HG02588 (cell line): ENCODE measurements around the gene RASSF3.

ENCODE experiments used
- ATAC-seq: cut with Tn5 transposase; IDR thresholded peaks from one replicate; pipeline ENCODE4 v1.9.1; 2021; ENCODE audit warnings: mild to moderate bottlenecking, moderate library complexity; ENCODE audit not compliant: unreplicated experiment

Gene RASSF3

DNA sequence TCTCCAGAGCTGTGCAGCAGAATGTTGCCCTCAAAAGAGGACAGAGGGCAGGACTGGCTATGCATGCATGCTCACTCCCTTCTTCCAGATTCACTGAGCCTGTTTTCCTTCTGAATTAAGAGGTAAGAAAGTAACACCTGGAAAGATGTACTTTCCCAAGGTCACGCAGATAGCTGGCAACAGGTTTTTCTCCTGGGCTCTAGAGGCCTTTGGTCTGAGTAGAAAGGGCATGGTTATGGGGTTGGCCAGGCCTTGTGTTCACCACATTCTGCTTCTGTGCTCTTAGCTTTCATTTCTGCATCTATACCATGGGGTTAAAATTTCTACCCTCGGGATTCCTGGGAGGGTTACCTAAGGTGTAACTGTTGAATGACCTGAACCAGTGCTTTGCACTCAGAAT lies 57.5 kb downstream of the RASSF3 start:
- no peak for ATAC-seq

DNA sequence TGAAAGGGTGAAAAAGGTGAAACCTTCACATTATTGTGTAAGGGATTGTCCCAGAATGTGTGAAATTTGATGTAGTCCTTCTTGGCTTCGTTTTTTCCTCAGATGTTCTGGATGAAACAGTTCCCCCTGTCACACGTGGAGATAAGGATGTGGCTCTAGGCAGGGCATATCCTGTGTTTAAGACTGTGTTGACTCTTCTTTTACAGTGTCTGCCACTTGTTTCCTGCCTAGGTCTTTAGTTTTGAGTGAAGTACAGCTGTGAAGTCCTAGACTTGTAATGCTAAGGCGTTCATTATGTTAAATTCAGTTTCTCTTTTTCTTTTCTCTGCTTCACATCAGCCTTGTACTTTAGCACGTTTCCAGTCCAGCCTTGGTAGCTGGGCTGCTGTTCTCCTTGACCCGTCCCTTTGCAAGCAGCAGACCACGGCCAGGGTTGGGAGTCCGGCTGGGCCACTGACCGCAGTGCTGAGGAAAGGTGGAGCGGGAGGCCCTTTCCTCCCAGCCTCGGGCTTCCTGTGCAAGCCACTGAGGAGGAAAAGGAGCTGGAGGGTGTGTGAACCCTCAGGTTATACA lies 59.1 kb downstream of the RASSF3 start:
- ATAC-seq, result peak; percentile 73

DNA sequence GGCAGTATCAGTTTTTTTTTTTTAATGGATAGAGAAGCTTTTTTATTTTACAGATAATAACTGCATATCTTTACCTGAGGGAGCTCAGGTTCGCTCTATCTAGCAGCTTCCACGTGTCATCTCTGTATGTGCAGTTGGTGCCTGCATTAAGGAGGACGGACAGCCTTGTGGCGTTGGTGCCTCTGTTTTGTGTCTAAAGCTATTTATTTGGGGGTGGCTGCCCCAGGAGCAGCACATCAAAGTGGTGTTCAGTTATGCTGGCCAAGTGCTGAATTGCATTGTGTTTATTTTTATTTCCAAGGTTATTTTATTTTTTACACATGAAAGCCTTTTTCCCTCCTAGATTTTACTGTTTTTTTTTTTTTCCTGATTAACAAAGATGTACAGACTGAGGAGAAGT lies 59.7 kb downstream of the RASSF3 start:
- ATAC-seq, result no peak

DNA sequence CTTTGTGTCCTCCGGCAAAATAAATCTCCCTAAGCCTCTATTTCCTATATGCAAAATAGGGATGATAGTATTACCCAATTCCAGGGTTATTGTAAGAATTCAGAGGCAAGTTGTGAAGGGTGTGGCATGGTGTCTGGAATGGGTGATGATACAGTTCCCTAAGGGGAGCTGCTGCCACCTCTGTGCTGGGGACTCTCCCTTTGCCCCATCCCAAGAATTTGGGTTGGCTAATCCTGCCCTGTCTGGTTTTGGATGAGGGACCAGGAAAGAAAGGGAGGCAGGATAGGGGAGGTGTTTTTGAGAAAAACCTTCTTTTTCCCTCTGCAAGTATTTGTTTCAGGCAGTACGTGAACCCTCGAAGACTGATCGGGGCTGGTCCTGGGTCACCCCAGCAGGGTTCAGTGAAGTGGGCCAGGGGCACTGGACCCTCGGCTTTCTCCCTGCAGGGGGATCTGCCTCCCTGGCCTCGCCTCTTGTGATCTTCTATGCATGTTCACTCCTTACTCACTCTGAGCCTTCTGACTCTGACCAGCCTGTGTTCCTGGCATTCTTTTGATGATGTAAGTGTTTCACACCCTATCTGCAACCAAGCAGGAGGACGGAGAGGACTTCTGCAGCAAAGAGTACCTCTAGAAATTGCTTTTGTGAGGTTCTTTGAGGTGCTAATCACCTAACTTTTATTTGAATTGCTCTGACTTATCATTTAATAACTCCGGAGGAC lies 60.8 kb downstream of the RASSF3 start:
- ATAC-seq, result no peak

DNA sequence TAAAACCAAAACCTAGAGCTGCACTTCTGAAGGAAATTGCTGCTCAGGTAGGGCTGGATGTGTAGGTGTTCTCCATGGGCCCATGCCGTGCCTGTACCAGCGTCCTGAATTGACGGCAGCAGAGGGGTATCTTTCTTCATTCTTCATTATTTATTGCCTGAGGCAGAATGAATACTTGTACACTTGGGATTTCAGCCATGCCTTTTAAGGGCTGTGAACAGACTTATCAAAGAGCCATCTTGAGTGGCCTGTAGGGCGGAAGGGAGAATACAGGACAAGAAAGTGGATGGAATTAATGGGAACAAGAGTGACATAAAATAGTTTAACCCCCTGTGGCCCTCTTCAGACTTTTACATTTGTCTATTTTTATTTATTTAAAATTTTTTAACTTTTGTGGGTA lies 61.4 kb downstream of the RASSF3 start:
- no peak for ATAC-seq

DNA sequence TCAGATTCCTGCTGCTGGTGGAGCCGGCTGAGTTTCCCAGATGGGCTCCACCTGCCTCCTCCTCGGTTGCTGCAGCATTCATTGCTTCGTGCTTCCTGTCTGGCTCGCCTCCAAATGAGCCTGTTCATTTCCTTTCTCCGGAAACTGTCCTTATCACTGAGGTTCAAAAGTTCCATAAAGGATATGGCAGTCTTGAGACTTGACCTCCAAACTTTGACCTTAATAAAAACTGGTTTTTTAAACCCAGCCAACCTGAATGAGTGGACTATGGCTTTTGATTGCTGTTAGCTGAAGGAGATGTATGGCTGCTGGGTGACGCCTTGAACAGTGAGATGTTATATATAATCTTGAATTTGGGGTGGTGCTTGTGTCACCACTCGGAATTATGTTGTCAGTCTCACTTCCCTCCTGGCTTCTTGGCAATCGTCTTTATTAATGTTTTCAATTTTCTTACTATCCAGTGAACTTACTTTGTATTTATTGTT lies 62.7 kb downstream of the RASSF3 start:
- no peak for ATAC-seq

DNA sequence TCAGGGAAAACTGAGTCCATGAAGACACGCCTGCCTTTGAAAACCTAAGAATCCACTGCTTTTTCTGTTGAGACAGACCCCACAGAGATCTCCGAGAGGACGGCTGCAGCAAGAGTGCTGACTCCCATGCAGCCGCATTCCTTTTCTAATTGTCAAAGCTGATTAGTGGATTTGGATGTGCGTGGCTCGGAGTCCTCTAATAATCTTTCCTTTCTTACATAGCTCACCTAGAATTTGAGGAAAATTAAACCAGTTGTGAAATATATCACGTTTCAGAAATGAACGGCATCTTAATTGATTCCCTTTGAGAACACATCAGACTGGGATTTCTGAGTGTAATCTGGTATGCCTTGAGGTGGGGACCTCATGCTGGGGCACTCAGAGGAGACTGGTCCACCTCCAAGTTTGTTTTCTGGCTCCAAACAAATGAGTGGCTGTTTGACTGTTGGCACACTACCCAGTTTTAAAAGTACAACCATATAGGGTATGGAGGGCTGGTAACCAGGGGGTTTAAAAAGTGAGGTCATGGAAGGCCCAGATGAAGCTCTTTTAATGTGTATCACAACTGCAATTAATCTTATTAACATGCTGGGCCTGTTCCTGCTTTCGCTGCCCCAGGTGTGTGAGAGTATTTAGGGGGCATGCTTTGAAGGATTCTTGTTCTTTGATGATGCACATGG lies 63.3 kb downstream of the RASSF3 start:
- ATAC-seq, result no peak

DNA sequence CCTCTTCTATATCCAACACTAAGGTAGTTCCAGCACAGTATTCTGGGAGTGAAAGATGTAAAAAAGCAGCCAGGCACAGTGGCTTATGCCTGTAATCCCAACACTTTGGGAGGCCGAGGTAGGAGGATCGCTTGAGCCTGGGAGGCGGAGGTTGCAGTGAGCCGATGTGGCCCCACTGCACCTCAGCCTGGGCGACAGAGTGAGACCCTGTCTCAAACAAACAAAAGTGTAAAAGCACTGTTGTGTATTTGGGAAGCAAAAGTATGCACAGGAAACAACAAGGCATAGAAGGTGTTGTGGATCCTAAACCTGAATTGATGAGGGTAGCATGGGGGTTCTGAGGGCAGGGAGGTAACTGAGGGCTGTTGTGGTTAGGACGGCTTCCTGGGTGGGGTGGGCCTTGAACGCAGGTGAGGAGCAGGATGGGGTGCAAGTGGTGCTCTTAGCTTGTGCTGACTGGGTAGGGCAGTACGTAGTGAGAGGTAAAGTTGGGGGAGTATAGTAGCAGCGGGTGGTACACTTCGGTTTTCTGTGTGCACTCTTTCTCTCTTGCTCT lies 64.2 kb downstream of the RASSF3 start:
- ATAC-seq, result no peak

DNA sequence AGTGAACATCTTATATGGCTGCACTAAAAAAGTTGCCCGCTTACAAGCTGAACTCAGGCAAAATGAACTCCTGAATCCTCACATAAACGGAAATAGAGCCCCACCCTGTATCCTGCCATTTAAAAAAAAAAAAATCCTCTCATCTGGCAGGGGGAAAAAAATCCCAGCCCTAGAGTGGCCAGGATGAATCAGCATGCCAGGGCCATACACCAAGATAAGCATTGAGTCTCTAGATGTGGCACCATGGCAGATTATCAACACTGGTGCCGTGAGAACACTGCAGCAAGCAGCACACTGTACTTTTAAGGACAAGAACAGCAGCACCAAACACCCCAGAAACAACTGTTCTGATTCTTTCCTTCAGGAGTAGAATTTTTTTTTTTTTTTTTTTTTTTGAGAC lies 65.5 kb downstream of the RASSF3 start:
- ATAC-seq, result no peak

DNA sequence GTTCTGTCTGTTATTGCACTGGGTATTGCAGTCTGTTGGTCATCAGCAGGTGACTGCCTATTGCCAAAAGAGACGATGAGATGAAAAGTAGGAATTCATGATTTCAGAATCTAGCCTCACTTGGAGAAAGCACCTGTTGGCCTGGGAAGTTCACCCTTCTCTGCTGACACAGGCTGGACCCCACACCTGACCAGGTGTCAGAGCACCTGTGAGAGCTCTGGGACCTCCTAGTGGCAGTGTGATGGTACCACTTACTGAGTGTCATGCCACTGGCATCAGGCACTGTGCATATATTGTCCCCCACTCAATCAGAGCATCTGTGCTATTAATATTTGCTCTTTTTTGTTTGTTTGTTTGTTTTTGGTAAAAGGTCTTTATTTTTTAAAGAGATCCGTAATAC lies 68.0 kb downstream of the RASSF3 start:
- no peak for ATAC-seq

DNA sequence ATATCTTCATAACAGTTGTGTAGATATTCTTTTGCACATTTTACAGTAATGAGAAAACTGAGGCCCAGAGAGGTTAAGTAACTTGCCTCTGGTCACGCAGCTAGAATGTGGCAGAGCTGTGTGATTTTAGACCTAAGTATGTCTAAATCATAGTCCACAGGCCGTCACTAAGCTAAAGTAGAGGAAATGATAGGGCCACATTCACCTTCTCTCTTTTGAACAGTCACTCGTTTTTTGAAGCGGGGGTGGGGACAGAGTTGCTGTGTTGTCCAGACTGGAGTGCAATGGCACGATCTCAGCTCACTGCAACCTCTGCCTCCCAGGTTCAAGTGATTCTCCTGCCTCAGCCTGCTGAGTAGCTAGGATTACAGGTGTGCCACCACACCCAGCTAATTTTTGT lies 68.5 kb downstream of the RASSF3 start:
- ATAC-seq, result no peak

DNA sequence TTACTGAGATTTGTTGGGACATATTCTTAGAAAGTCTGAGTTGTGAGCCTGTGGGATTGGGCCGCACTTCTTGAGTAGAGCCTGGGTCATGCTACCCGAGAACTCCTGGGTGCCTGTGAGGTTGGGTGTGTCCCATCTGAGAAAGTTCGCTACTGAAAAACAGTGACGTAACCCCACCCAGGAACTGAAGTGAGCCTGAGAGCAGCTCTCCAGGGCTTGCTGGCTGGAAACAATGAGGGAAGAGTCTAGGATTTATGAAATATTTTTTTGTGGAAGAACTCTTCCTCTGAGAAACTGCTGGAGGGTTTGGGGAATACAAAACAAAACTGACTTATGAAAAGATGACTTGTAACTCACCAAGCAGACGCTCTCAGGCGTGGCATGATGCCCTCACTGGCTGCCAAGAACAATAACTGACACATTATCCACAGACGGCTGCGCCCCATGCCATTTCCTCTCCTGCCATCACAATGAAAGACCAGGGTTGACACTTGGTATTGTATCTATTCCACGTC lies 69.2 kb downstream of the RASSF3 start:
- peak; percentile 54 for ATAC-seq

DNA sequence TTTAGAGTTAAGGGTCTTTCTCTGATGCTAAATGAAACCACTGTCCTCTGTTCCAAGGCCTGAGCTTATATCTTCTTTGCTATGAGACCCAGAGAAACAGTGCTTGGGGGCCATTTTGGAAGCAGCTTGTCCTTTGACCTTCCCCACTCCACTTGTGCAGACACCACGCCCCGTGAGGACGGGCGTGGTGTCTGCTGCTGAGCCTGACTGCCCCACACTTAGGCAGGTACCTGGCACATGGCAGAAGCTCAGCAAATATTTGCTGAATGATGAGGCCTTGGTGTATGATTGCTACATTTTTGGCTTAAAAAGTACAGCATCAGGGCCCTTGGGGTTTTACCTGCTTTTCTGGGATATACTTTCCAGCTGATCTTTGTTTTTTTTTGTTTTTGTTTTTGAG lies 69.9 kb downstream of the RASSF3 start:
- no peak for ATAC-seq

DNA sequence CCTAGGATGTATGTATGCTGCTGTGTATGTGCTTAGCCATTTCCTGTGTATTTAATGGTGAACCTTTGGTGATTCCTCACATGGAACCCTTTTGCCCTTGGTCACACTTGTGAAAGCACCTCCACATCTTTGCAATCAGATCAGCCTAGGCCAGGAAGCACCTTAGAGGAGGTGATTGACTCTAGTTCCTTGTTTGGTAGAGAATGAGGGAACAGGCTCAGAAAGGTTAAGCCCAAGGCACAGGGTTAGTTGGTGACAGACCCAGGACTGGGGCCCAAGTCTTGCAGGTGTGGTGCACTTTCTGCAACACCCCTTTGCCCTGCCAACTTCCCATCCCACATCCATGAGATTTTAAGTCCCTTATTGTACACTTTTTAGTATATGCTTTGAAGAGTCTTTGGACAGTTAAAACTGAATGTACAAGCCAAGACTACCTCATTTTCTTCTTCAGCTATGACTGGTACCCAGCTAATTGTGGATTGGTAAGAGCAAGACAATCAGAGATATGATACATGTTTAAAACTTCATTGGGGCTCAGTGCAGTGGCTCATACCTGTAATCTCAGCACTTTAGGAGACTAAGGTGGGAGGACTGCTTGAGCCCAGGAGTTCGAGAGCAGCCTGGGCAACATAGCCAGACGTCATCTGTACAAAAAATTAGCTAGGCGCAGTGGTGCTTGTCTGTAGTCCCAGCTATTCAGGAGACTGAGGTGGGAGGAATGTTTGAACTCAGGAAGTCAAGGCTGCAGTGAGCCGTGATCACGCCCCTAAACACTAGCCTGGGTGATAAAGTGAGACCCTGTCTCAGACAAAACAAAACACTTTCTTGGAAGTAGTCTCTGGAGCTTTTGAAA lies 71.1 kb downstream of the RASSF3 start:
- ATAC-seq, result peak; percentile 36

DNA sequence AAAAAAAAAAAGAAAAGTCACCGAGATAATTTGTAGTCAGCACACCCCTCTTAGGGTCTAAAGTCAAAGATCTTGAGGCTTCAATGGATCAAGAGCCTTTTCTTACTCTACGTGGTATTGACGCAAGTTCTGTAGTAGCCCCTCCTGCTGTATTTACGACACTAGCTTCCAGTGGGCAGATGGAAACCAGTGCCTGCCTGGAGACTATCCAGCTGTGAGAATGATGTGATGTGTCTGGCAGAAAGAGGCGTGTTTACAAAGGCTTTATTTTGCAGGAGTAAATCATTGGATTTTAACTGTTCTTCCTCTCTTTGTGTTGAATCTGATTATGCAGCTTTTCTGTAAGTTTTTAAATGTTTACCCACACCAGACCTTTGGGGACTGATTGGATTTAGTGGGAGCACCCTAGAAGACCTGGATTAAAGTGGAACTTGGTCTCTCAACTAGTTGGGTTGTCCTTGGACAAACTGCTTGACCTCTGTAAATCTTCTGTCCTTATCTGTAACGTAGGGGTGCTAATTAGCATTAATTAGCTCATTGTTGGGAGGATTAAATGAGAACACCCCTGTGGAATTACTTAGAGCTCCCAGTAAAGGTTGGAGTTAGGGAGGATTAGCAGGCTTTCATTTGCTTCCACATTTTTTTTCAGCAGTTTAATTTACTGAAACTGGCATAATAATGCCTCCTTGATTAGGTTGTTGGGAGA lies 72.4 kb downstream of the RASSF3 start:
- ATAC-seq, result no peak

DNA sequence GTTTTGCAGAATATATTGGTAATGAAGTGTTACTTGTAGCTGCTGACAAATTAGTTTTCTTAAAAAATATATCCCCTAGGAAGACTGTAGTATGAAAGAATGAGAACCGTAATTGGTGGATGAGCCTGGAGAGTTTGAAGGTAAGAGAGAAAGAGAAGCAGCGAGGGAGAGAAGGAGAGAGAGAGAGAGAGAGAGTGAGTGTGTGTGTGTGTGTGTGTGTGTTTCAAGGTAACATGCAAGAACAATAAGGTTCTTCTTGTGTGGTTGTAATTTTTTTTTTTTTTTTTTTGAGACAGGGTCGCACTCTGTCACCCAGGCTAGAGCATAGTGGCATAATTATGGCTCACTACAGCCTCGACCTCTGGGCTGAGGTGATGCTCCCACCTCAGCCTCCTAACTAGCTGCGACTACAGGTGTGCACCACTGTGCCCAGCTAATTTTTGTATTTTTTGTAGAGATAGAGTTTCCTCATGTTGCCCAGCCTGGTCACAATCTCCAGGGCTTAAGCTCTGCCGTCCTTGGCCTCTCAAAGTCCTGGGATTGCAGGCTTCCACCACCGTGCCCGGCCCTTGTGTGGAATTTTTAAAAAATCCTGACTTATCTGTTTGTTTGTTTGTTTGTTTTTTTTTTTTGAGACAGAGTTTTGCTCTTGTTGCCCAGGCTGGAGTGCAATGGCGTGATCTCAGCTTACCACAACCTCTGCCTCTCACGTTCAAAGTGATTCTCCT lies 73.7 kb downstream of the RASSF3 start:
- no peak for ATAC-seq

DNA sequence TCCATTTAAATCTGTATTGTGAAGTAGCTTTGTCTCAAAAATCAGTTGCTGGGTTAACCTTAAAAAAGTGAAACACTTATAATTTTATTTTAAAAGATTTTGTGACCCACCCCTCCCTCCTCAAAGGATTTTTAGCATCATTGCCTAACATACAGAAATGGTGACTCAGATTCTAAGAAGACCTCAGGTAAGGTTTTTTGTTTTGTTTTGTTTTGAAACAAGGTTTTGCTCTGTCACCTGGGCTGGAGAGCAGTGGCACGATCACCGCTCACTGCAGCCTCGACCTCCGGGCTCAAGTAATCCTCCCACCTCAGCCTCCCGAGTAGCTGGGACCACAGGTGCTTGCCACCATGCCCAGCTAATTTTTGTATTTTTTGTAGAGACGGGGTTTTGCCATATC lies 74.8 kb downstream of the RASSF3 start:
- ATAC-seq, result no peak

DNA sequence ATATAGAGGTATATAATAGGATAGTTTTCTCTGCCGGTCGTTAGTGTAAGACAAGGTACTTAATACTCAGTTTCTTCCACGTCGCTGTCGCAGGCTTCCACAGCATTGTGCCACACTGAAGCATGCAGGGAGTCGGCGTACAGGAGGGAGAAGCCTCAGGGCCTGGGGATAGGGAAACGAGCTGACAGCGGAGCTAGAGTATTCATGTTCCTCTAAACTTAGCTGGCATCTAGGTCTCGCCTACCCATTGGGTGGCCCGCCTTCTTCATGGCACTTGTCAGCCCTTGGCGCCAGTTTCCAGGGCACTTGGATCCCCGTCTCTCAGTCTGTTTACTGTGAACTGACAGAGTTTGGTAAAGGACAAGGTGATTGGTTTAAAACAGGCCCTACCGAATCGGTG lies 75.3 kb downstream of the RASSF3 start:
- ATAC-seq, result no peak

DNA sequence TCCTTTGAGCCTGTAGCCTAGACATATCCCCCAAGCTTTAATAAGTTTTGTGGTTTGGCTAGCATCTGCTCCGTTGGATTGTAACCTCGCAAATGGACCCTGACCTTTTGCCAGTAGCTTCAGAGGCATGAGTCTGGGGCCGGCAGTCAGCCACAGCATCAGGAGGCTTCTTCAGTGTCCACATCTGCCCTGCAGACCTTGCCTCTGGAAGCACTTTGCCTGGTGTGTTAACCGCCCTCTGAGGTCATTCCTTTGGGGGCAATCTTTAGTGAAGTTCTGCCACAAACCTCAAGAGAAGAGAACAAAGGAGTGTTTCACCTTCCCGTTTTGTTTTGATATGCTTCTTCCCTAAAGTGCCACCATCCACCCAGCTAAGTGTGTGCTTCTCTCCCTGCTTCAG lies 77.5 kb downstream of the RASSF3 start:
- ATAC-seq, result no peak

DNA sequence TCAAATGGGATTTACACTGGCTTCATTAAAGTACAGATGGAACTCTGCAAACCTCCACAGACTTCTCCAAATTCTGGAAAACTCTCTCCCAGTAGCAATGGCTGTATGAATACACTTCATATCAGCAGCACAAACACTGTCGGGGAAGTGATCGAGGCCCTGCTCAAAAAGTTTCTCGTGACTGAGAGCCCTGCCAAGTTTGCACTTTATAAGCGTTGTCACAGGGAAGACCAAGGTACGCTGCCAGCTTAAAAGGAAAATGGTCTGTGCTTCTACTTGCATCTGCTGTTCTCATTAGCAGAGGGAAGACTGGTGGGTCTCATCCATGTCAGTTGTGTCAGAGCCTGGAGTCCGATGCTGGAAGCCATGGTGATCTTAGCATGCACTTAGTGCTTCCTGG lies 77.9 kb downstream of the RASSF3 start:
- no peak for ATAC-seq
